ENCODE measurements around the gene IL4I1. TPM values are rescaled to one million over a fixed set of nuclear protein-coding genes. Genes with fewer than 3 reads are reported as not detected.

Gene IL4I1
- total RNA-seq, 3 donors from 2014 or later = 0.48 to 2.2 (median 0.66) TPM

DNA sequence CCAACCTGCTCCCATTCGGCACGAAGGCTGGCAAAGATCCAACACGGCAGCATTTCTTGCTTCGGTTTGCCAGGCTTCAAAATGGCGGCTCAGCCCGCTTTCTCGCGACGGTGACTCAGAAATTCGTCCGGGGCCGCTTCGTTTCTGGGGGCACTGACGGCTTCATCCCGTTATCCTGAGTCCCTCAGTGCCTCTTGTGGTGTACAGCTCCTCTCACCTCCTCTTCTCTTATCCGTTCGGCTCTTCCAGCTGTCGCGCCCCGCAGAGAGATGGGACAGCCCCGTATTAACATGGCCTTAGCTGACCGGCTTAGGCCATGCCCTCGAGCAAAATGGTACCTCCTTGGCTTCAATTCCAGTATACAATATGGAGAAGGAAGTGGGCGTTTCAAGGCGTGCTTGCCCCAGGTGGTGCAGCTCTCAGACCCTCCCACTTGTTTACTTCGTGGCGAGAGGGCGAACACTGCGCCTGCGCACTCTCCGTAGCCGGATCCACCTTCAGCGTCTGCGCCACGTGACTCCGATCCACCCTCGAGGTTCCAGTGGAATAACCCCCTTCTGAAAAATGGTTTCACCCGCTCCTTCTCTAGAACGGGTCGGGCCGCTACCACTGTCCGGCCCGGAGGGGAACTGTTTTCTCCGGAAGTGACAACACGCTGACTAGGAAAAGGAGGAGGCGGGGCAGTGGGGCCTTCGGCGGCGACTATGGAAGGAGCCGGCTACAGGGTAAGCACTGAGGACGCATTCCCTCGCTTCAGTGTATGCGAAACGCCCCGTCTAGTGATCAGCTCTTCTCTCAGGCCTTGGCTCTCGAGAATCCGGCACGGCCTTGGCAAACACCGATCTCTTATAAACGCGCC, 19.4 kb downstream of the IL4I1 start, which contains the start of the genes AKT1S1 and TBC1D17:
AKT1S1 (minus strand) TSS at position 336 of the 859 bp plus-strand sequence. CDS start 4,060 bp downstream, outside the sequence.
TBC1D17 (plus strand) TSS at position 683 of the 859 bp plus-strand sequence; CDS start at position 705, 22 bp downstream.
- Histone ChIP-seq H3K36me3 (no peaks in the 10 kb centered on the region), H3K4me1 (peaks cover 4 to 7% of the 10 kb centered on the region in 2 donors)
- intact Hi-C loops (cut with DNase I; ENCODE audit: low total_unique reads) = no loop called here

DNA sequence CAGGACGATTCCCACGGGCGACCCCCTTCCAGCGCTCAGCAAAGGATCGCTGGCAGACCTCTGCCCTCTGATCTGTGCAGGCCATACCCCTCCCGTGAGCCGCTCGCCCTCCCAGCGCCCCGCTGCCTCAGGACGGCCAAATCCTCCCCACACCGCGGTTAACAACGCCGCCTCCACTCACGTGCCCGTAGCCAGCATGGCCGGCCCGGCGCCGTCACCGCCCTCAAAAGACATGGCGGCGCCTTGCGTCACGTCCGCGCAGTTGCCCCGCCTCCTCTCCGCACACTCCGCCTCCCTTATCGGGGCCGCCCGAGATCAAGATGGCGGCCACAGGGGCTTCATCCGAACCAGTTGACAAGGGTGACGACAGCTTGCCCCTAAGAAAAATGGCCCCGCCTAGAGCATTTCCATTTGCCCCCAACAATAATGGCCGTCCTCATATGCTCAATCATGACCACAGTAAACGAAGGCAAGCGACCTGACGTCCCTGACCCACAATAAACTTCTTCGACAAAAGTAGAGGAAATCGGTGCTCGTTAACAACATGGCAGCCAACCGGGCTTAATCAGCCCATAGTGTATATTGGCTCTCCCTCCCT, 20.2 kb downstream of the IL4I1 start:
- no peaks in the 10 kb centered on the region for H3K27me3 ChIP-seq
- H3K9me3 ChIP-seq = no peaks in the 10 kb centered on the region
- peak overlapping the region; percentile 82 to 92 (median 88) for H3K4me3 ChIP-seq
- intact Hi-C loops (cut with DNase I; ENCODE audit: low total_unique reads) = no loop called here
- H3K4me1 ChIP-seq = peaks cover 4 to 7% of the 10 kb centered on the region in 2 donors
- peak overlapping the region; percentile 99 to 100 for H3K27ac ChIP-seq
- peak; percentile 75 to 86 (median 77) for TF ChIP-seq POLR2AphosphoS5 (IDR thresholded peaks at IDR 0.05)
- TF ChIP-seq POLR2A (IDR thresholded peaks at IDR 0.05) = no peak
- H3K36me3 ChIP-seq = no peaks in the 10 kb centered on the region
- peak; percentile 99 for DNase-seq (ENCODE audit: low spot score in 2 of 2)

More for the DNA sequence above, 19.4 kb downstream of the IL4I1 start, which contains the start of the genes AKT1S1 and TBC1D17:
- peak within 1 kb of the TSS; percentile 99 to 100 for H3K27ac ChIP-seq
- no peaks in the 10 kb centered on the region for H3K27me3 ChIP-seq
- peak within 1 kb of the TSS; percentile 82 to 92 (median 88) for H3K4me3 ChIP-seq
- no peaks in the 10 kb centered on the region for H3K9me3 ChIP-seq
- TF ChIP-seq POLR2A (IDR thresholded peaks at IDR 0.05) (peak; percentile 96), POLR2AphosphoS5 (IDR thresholded peaks at IDR 0.05) (peak; percentile 94 to 99 (median 98)), CTCF (IDR thresholded peaks at IDR 0.05) (peak in 2 of 3 donors; percentile 10 to 17)
- peak; percentile 99 to 100 for DNase-seq (ENCODE audit: low spot score in 2 of 2)

DNA sequence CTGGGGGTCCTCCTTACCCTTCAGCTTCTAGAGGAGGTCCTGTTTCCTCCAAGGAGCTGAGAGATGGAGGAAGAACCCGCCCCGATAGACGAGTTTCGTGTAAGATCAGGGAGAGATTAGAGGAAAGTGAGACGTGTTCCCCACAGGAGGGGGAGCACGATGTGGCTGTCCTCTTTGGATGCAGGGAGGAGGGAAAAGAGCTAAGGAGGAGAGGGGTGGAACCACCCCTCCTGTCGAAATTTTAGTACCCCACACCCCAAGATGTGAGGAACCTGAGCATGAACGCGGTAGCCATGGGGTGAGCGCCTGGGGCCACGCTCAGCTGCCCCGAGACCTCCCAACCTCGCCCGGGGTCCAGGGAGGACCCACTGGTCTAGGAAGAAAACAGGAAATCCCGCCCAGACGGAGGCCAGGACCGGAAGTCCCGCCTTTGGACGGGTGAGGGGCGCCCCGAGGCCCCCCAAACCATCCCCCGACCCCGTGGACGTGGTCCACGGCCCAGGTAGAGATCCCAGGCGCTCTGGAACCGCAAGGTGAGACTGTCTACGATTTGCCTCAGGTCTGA, 20.7 kb downstream of the IL4I1 start:
- no peak for DNase-seq (ENCODE audit: low spot score in 2 of 2)
- Histone ChIP-seq H3K27ac (peak overlapping the region; percentile 99 to 100), H3K36me3 (no peaks in the 10 kb centered on the region), H3K9me3 (no peaks in the 10 kb centered on the region), H3K4me1 (peaks cover 4 to 7% of the 10 kb centered on the region in 2 donors), H3K27me3 (no peaks in the 10 kb centered on the region), H3K4me3 (peak overlapping the region; percentile 82 to 92 (median 88))
- intact Hi-C loops (cut with DNase I; ENCODE audit: low total_unique reads) = no loop called here
- TF ChIP-seq POLR2AphosphoS5 (IDR thresholded peaks at IDR 0.05) (no peak), CTCF (IDR thresholded peaks at IDR 0.05) (no peak), POLR2A (IDR thresholded peaks at IDR 0.05) (no peak)

DNA sequence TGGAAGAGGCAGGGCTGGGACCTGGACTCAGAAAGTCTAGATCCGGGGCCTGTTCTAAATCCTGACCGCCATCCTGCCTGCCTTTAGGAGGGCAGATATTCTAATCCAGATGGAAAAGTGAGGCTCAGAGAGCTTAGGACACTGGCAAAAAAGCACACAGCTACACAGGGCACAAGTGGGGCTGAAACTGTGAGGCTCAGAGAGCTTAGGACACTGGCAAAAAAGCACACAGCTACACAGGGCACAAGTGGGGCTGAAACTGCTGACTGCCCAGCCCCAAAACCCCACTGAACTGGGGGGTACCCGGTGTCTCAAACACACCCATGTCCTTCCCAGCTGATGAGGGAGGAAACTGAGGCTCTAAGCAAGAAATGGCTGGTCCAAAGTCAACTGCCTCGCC, 21.5 kb downstream of the IL4I1 start:
- Histone ChIP-seq H3K4me3 (peak overlapping the region; percentile 82 to 92 (median 88)), H3K27ac (peak overlapping the region; percentile 99 to 100), H3K4me1 (peaks cover 4 to 7% of the 10 kb centered on the region in 2 donors), H3K9me3 (no peaks in the 10 kb centered on the region), H3K36me3 (no peaks in the 10 kb centered on the region), H3K27me3 (no peaks in the 10 kb centered on the region)
- TF ChIP-seq POLR2AphosphoS5 (IDR thresholded peaks at IDR 0.05) (no peak), POLR2A (IDR thresholded peaks at IDR 0.05) (no peak), CTCF (IDR thresholded peaks at IDR 0.05) (no peak)
- intact Hi-C loops (cut with DNase I; ENCODE audit: low total_unique reads) = no loop called here
- DNase-seq (ENCODE audit: low spot score in 2 of 2) = no peak

DNA sequence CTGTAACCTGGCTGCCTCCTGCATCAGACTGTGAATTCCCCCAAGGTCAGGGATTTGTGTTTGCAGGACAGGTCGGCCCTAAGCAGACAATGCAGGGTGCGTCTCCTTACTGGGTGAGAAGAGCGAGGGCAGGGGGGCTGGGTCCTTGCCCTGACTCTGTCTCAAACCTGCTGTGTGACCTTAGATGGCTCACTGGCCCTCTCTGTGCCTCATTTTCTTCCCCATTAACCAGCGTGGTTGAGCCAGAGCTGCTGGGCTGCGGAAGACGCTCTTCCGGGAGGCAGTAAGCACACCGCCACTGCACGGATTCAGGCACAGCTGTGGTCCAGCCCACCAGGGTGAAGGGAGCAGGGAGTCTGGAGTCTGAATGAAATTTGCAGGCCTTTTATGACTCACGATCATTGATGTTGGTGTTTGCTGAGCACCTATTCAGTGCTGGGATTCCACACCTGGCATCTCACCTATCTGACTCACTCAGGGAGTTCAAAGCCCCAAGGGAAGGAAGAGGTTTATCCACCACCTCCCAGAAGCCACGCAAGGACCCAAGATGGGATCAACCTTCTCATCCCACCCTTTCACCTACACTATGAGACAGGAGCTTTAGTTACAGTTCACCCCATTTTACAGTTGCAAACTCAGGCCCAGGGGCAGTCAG, 22.1 kb downstream of the IL4I1 start:
- intact Hi-C loops (cut with DNase I; ENCODE audit: low total_unique reads) = no loop called here
- TF ChIP-seq POLR2AphosphoS5 (IDR thresholded peaks at IDR 0.05) (no peak), CTCF (IDR thresholded peaks at IDR 0.05) (no peak)
- Histone ChIP-seq H3K9me3 (no peaks in the 10 kb centered on the region), H3K4me3 (no peak overlapping the region), H3K27me3 (no peaks in the 10 kb centered on the region), H3K36me3 (no peaks in the 10 kb centered on the region), H3K4me1 (peaks cover 4 to 7% of the 10 kb centered on the region in 2 donors), H3K27ac (peak overlapping the region in 1 of 2 donors; percentile 100)
- no peak for DNase-seq (ENCODE audit: low spot score in 2 of 2)
